Parathyroid adenoma (tissue), 2 donors: ENCODE results near the gene GRM4.

Experiments
- H2AFZ ChIP-seq: fragments of 300-600 bp; sonication (generic); one replicate; pipeline ENCODE4 v1.7.0; 2017; ENCODE audit warnings: antibody characterized with exemption, mild to moderate bottlenecking
- H3K27ac ChIP-seq: fragments of 300-600 bp; sonication (generic); one replicate; pipeline ENCODE4 v1.7.0; 2017
- H3K27me3 ChIP-seq: fragments of 300-600 bp; sonication (generic); one replicate; pipeline ENCODE4 v1.7.0; 2017; ENCODE audit warnings: low read length; ENCODE audit not compliant: control insufficient read depth, insufficient read depth
- H3K36me3 ChIP-seq: fragments of 300-600 bp; sonication (generic); one replicate; pipeline ENCODE4 v1.7.0; 2017; ENCODE audit warnings: low read length; ENCODE audit not compliant: control insufficient read depth, insufficient read depth
- H3K4me1 ChIP-seq: fragments of 300-600 bp; sonication (generic); one replicate; pipeline ENCODE4 v1.7.0; 2017; ENCODE audit warnings: control low read depth
- H3K4me2 ChIP-seq: fragments of 300-600 bp; sonication (generic); one replicate; pipeline ENCODE4 v1.7.0; 2017; ENCODE audit warnings: low read length
- H3K4me3 ChIP-seq: fragments of 300-600 bp; sonication (generic); one replicate; pipeline ENCODE4 v1.7.0; 2017; ENCODE audit warnings: low read depth, low read length
- H3K79me2 ChIP-seq: fragments of 300-600 bp; sonication (generic); one replicate; pipeline ENCODE4 v1.7.0; 2017; ENCODE audit warnings: control low read depth
- H3K9ac ChIP-seq: fragments of 300-600 bp; sonication (generic); one replicate; pipeline ENCODE4 v1.7.0; 2017; ENCODE audit warnings: mild to moderate bottlenecking
- H3K9me3 ChIP-seq: fragments of 300-600 bp; sonication (generic); one replicate; pipeline ENCODE4 v1.7.0; 2017; ENCODE audit warnings: low read length; ENCODE audit not compliant: control insufficient read depth
- CTCF ChIP-seq: fragments of 300-600 bp; sonication (generic); IDR thresholded peaks from one replicate; pipeline ENCODE4 v1.7.0; 2017; ENCODE audit warnings: antibody characterized with exemption, mild to moderate bottlenecking
- donor health status: primary hyperparathyroidism.

GRM4 gene

GRCh38 chr6:34146801-34147592, 1.1 kb upstream of the GRM4 start:
- Histone ChIP-seq H3K36me3 (no peaks in the 10 kb centered on the region), H3K79me2 (no peaks in the 10 kb centered on the region), H3K27ac (no peak overlapping the region), H3K4me2 (no peak overlapping the region), H3K9me3 (no peaks in the 10 kb centered on the region), H3K9ac (no peak overlapping the region), H3K4me3 (no peak overlapping the region), H3K4me1 (peaks cover 6% of the 10 kb centered on the region), H2AFZ (no peak overlapping the region), H3K27me3 (peaks cover 3% of the 10 kb centered on the region)
- no peak for TF ChIP-seq CTCF

DNA sequence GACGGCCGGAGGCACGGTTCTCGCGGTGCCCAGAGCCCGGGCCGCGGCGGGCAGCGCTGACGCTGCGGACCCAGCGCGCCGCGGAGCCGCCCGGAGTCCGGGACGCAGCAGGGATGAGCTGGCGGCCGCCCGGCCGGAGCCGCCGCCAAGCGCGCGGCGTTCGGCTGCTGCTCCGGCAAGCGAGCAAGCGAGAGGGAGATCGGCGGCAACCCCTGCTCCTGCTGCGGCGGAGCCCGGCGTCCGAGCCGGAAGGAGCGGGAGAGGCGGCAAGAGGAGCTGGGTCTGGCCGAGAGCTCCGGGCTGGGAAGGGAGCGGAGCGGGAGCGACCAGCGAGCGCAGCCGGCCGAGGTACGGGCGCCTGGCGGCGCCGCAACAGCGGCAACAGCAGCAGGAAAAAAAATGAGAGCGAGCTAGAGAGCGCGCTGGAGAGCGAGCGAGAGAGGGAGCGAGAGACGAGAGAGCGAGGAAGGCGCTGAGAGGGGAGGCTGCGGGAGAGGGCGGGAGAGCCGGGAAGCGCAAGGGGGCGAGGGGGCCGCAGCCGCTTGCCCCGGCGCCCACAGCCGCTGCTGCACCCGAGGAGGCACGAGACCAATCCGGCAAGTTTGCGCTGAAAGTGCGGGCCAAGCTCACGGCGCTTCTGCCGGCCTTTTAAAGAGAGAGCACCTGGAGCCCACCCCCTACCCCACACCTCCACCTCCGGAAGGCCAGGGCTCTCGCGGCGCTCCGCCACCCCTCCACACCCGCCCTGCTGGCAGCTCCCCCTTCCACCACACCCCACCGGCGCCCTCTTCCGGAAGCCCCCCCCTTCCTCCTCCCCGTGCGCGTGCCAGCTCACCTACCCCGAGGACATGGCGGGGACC, 496 bp downstream of the GRM4 start:
- H2AFZ ChIP-seq, result peak overlapping the region; percentile 65
- no peaks in the 10 kb centered on the region for H3K9me3 ChIP-seq
- peak overlapping the region; percentile 37 for H3K4me3 ChIP-seq
- no peak overlapping the region for H3K27ac ChIP-seq
- H3K36me3 ChIP-seq, result no peaks in the 10 kb centered on the region
- H3K27me3 ChIP-seq, result peaks cover 3% of the 10 kb centered on the region
- peaks cover 6% of the 10 kb centered on the region for H3K4me1 ChIP-seq
- no peak for TF ChIP-seq CTCF
- H3K9ac ChIP-seq, result no peak overlapping the region
- peak overlapping the region; percentile 68 for H3K4me2 ChIP-seq
- no peaks in the 10 kb centered on the region for H3K79me2 ChIP-seq

DNA sequence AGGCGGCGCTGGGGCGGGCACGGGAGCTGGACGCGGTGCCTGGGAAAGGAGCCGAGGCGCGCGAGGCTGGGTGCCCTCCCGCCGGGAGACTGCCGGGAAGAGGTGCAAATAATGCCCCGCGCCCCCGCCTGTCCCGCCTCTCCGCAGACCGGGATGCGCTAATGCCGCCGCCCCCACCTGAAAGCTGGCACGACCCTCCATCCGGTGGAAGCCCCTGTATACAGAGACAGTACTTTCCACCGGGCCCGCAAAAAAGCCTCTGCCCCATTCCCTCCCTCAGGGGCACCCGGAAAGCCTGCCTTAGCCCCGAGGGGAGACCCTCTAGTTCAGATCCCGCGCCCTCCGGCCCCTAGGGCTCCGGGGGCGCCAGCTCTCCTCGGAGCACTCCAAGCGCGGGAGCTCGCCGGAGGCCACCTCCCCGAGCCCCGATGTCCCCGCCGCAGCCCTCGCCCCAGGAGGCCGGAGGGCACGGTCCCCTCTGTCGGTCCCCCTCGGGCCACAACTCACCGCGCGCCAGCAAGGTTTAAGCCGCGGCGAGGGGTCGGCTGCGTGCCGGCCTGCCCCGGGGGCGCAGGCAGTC, 1.2 kb downstream of the GRM4 start:
- Histone ChIP-seq H2AFZ (peak overlapping the region; percentile 28), H3K9ac (no peak overlapping the region), H3K79me2 (no peaks in the 10 kb centered on the region), H3K4me3 (peak overlapping the region; percentile 20), H3K27ac (no peak overlapping the region), H3K4me2 (peak overlapping the region; percentile 56), H3K9me3 (no peaks in the 10 kb centered on the region), H3K4me1 (peaks cover 6% of the 10 kb centered on the region), H3K36me3 (no peaks in the 10 kb centered on the region), H3K27me3 (peaks cover 3% of the 10 kb centered on the region)
- no peak for TF ChIP-seq CTCF

GRCh38 chr6:34143884-34144580, 1.9 kb downstream of the GRM4 start:
- H3K4me3 ChIP-seq, result peak overlapping the region; percentile 25
- peaks cover 3% of the 10 kb centered on the region for H3K27me3 ChIP-seq
- H3K27ac ChIP-seq, result no peak overlapping the region

More at GRCh38 chr6:34143884-34144580, 1.9 kb downstream of the GRM4 start:
- Histone ChIP-seq H2AFZ (peak overlapping the region; percentile 53), H3K4me2 (peak overlapping the region; percentile 56), H3K79me2 (no peaks in the 10 kb centered on the region), H3K4me1 (peaks cover 6% of the 10 kb centered on the region), H3K9me3 (no peaks in the 10 kb centered on the region), H3K36me3 (no peaks in the 10 kb centered on the region), H3K9ac (no peak overlapping the region)
- no peak for TF ChIP-seq CTCF
